HG03565 (cell line): ENCODE results near the gene ABHD8.

ENCODE experiments used
- ATAC-seq: cut with Tn5 transposase; IDR thresholded peaks from one replicate; pipeline ENCODE4 v1.9.1; 2021; ENCODE audit warnings: mild to moderate bottlenecking, moderate library complexity; ENCODE audit not compliant: unreplicated experiment

The ABHD8 gene

GRCh38 chr19:17243830-17244617 lies 59.2 kb downstream of the ABHD8 start:
- no peak for ATAC-seq

GRCh38 chr19:17243211-17243829 lies 59.9 kb downstream of the ABHD8 start:
- no peak for ATAC-seq

- no peak for ATAC-seq
Observed at GRCh38 chr19:17242431-17243208, 60.6 kb downstream of the ABHD8 start.
